ENCODE results near the gene C10orf95.

DNA sequence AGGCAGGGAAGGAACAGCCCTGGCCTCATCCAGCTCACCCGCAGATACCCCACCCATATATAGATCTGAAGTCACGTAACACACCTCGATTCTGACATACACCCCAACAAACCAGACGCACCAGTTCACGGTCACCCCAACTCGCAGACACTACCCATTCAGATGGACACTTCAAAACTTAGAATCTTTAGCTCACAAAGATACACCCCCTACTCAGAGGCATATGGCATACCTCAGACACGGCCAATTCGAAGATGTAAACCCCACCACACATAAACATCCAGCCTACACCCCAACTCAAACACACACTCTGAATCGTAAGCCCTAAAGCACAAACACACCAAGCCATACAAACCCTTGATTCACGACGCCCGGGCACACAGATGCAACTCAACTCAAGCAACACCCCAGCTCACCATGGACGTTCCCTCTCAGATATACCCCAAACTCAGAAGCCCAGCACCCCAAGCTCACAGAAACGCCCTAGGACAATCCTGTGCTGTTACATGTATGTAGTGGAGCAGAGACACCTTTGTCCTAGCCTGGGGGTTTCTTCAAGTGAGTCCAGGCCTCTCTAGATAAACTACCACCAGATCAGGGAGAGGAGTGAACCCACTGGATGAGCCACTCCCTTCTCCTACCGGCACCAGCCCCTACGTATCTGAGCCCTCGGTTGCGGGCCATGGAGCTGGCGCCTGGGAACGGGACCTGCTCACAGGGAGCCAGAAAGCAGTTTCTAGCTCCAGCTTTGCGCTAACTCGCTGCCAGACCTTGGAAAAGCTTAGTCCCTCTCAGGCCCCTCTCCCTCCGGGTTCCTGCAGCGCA is 41.5 kb downstream of the C10orf95 start:
- TF ChIP-seq EP300 (IDR thresholded peaks at IDR 0.05) (no peak), POLR2A (IDR thresholded peaks at IDR 0.05) (no peak), POLR2AphosphoS5 (IDR thresholded peaks at IDR 0.05) (no peak)
- TF ChIP-seq, protein P1, sequence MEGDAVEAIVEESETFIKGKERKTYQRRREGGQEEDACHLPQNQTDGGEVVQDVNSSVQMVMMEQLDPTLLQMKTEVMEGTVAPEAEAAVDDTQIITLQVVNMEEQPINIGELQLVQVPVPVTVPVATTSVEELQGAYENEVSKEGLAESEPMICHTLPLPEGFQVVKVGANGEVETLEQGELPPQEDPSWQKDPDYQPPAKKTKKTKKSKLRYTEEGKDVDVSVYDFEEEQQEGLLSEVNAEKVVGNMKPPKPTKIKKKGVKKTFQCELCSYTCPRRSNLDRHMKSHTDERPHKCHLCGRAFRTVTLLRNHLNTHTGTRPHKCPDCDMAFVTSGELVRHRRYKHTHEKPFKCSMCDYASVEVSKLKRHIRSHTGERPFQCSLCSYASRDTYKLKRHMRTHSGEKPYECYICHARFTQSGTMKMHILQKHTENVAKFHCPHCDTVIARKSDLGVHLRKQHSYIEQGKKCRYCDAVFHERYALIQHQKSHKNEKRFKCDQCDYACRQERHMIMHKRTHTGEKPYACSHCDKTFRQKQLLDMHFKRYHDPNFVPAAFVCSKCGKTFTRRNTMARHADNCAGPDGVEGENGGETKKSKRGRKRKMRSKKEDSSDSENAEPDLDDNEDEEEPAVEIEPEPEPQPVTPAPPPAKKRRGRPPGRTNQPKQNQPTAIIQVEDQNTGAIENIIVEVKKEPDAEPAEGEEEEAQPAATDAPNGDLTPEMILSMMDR (IDR thresholded peaks at IDR 0.05) = no peak

Data from sigmoid colon (tissue), 4 donors.